Measurements from ENCODE around the gene KIAA1671. TPM values are rescaled to one million over a fixed set of nuclear protein-coding genes. Genes with fewer than 3 reads are reported as not detected.

KIAA1671 gene
- total RNA-seq, 2 experiments from 2014 or later: 35.0 to 35.5 TPM

- no peak for DNase-seq
- peaks cover 10% of the 10 kb centered on the region for H3K36me3 Mint-ChIP-seq (ENCODE audit: low read depth)
- no peak overlapping the region for H3K4me3 Mint-ChIP-seq
- H3K27me3 Mint-ChIP-seq: no peaks in the 10 kb centered on the region
- peaks cover 51% of the 10 kb centered on the region for H3K4me1 Mint-ChIP-seq
- POLR2A ChIA-PET: no interaction called here
- no peaks in the 10 kb centered on the region for H3K9me3 Mint-ChIP-seq
- CTCF ChIA-PET: interaction anchor here (0.8 to 2.0 kb wide), 2 partner anchors 15 to 109 kb away, joined by 3 to 11 read pairs; no protein-coding TSS in a partner anchor
- H3K27ac Mint-ChIP-seq: no peak overlapping the region
Measured at GRCh38 chr22:25084405-25085107, 132.0 kb downstream of the KIAA1671 start.

DNA sequence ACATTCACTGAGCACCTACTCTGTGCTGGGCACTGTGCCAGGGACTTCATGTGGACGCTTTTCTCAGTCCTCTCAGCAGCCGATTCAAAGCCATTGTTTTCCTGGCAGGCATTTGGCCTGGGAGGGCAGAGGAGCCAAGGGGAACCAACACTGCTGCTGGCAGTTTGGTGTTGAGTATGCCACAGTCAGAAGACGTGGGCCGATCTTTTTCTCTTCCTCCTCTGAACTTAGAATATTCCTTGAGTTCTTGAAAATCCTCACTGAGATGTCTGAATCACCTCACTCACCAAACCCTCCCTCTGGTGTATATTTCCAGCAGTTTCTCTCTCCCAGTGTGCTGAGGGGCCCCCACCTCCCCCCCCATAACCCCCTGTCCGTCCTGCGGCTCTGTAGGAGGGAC is 132.6 kb downstream of the KIAA1671 start:
- CTCF ChIA-PET: interaction anchor here (0.8 to 2.0 kb wide), 2 partner anchors 16 to 108 kb away, joined by 3 to 11 read pairs; no protein-coding TSS in a partner anchor
- POLR2A ChIA-PET: no interaction called here
- H3K27ac Mint-ChIP-seq: no peak overlapping the region
- no peaks in the 10 kb centered on the region for H3K9me3 Mint-ChIP-seq
- no peak for DNase-seq
- peaks cover 51% of the 10 kb centered on the region for H3K4me1 Mint-ChIP-seq
- no peaks in the 10 kb centered on the region for H3K27me3 Mint-ChIP-seq
- H3K36me3 Mint-ChIP-seq (ENCODE audit: low read depth): peaks cover 10% of the 10 kb centered on the region
- H3K4me3 Mint-ChIP-seq: no peak overlapping the region

DNA sequence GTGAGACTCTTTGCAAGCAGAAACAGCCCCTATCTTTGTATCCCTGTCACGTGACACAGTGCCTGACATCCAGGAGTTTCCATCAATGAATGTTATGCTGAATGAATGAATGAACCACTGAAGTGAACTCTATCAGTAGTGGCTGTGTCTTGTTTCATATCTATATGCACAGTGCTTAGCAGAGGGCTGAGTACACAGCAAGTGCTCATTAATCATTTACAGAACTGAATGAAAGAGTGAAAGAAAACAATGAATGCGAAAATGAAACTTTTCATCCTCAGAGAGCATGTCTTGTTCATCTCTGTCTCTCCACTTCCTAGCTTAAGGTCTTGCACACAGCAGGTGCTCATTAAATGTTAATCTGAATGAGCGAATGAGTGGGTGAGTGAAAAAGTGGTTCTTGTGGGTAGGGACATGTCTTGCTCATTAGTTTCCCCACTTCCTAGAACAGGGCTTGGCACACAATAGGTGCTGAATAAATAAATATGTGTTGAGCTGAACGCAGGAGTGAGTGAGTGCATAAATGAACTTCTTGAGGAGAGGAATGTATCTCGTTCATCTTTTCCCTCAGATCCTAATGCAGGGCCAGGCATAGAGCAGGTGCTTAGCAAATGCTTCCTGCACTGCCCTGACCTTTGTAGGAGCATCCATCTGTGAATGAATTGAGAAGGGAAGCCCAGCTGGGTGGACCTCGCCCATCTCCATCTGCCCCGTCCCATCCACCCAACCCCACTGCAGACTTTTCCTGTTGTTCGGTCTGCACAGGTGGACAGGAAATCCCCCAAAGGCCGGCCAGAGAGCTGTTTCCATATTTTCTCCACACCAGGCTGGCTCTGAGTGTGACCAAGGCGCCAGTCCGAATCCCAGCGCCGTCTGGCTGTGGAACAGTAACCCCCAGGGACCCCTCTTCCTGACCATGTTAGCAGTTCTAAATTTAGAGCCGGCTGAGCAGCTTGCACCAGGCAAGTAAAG is 133.7 kb downstream of the KIAA1671 start:
- CTCF ChIA-PET: interaction anchor here (1.0 to 2.0 kb wide), 2 partner anchors 10 to 17 kb away, joined by 6 to 11 read pairs; no protein-coding TSS in a partner anchor
- no peaks in the 10 kb centered on the region for H3K27me3 Mint-ChIP-seq

DNA sequence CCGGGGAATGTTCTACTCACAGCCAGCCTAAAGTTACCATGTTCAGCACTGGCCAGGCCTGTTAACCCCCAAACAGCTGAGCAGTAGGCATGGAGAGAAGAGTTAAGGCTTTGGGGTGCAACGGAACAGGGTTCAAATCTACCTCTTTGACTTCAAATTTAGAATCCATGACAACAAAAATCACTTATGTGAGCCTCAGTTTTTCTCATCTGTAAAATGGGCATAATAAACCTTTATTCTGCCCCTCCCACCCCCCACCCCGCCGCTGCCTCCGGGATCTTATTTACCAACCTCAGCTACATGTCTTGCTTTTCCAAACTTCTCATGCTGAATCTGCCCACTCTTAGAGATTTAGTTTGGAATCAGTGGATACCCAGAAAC is 134.4 kb downstream of the KIAA1671 start:
- Mint-ChIP-seq H3K4me3 (no peak overlapping the region), H3K9me3 (no peaks in the 10 kb centered on the region), H3K27ac (no peak overlapping the region), H3K27me3 (no peaks in the 10 kb centered on the region), H3K4me1 (peaks cover 44% of the 10 kb centered on the region), H3K36me3 (ENCODE audit: low read depth) (peaks cover 8% of the 10 kb centered on the region)
- ChIA-PET POLR2A (interaction anchor here (0.9 to 1.4 kb wide), 3 partner anchors 11 to 18 kb away, joined by 3 to 5 read pairs (median 4); no protein-coding TSS in a partner anchor), CTCF (interaction anchor here (2.0 kb wide), 1 partner anchor 18 kb away, joined by 11 read pairs; no protein-coding TSS in a partner anchor)
- DNase-seq: no peak

More for the DNA sequence above, 133.7 kb downstream of the KIAA1671 start:
- no peaks in the 10 kb centered on the region for H3K9me3 Mint-ChIP-seq
- POLR2A ChIA-PET: interaction anchor here (0.9 to 1.4 kb wide), 4 partner anchors 10 to 18 kb away, joined by 3 to 5 read pairs (median 4); no protein-coding TSS in a partner anchor
- peak overlapping the region; percentile 23 for H3K4me3 Mint-ChIP-seq
- H3K4me1 Mint-ChIP-seq: peaks cover 51% of the 10 kb centered on the region
- H3K27ac Mint-ChIP-seq: peak overlapping the region; percentile 70
- H3K36me3 Mint-ChIP-seq (ENCODE audit: low read depth): peaks cover 10% of the 10 kb centered on the region
- no peak for DNase-seq

DNA sequence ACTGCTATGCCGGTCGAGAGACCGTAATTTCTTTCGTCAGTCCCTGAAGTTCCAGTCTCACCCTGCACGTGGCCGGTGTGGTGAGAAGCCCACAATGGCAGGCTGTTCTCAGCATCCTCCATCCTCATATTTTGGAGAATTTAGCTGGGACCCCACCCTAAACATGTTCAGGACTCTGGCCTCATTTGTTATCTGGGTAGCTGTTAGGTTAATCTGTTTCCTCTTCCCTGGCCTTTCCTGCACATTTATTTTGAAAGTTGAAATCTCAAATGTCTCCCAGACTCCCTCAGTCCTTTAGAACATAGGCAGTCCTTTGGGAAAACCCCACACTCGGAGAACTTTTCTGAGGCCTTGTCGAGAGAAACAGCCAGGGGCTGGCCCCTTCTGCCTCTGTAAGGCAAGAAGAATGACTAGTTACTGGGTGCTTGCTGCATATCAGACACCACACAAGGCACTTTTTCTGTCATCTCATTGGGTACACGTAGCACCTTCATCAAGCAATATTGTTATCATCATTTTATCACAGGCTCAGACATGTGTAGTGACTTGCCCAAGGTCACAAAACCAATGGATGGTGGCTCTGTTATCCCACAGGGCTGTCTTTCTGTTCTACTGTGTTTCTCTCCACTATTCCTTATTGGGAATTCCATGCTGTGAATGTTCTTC is 137.8 kb downstream of the KIAA1671 start:
- ChIA-PET POLR2A (no interaction called here), CTCF (no interaction called here)
- Mint-ChIP-seq H3K27ac (no peak overlapping the region), H3K27me3 (no peaks in the 10 kb centered on the region), H3K4me1 (peaks cover 19% of the 10 kb centered on the region), H3K4me3 (no peak overlapping the region), H3K9me3 (no peaks in the 10 kb centered on the region), H3K36me3 (ENCODE audit: low read depth) (peaks cover 5% of the 10 kb centered on the region)
- no peak for DNase-seq

DNA sequence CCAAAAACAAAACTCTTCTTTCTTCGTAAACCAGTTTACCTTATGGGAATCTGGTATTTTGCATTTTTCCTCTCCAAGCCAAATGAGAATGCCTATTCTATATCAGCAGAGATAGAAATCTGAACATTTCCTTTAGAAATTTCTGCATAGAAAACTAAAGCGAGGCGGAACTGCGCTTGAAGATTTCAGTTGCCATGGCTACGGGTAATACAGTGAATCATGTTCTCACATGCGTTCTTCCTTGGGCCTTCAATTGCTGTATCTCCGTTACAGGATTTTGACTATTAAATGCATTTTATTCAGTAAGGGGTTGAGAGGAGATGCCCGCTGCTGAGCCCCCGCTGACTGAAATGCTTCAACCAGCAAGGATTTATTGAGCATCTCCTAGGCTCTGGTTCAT is 138.9 kb downstream of the KIAA1671 start:
- Mint-ChIP-seq H3K9me3 (no peaks in the 10 kb centered on the region), H3K27ac (no peak overlapping the region), H3K4me1 (peaks cover 8% of the 10 kb centered on the region), H3K36me3 (ENCODE audit: low read depth) (peaks cover under 1% of the 10 kb centered on the region), H3K27me3 (no peaks in the 10 kb centered on the region), H3K4me3 (no peak overlapping the region)
- POLR2A ChIA-PET: no interaction called here
- CTCF ChIA-PET: no interaction called here
- DNase-seq: no peak

GRCh38 chr22:25092119-25092518 is 139.6 kb downstream of the KIAA1671 start:
- Mint-ChIP-seq H3K27ac (no peak overlapping the region), H3K27me3 (no peaks in the 10 kb centered on the region), H3K36me3 (ENCODE audit: low read depth) (no peaks in the 10 kb centered on the region), H3K4me1 (peaks cover 2% of the 10 kb centered on the region), H3K4me3 (no peak overlapping the region), H3K9me3 (no peaks in the 10 kb centered on the region)
- ChIA-PET POLR2A (no interaction called here), CTCF (no interaction called here)
- no peak for DNase-seq

GRCh38 chr22:25094579-25094978 is 142.1 kb downstream of the KIAA1671 start:
- H3K36me3 Mint-ChIP-seq (ENCODE audit: low read depth): no peaks in the 10 kb centered on the region
- H3K4me1 Mint-ChIP-seq: no peaks in the 10 kb centered on the region
- CTCF ChIA-PET: no interaction called here
- H3K9me3 Mint-ChIP-seq: no peaks in the 10 kb centered on the region
- POLR2A ChIA-PET: no interaction called here
- no peak for DNase-seq
- H3K4me3 Mint-ChIP-seq: no peak overlapping the region
- H3K27me3 Mint-ChIP-seq: no peaks in the 10 kb centered on the region
- H3K27ac Mint-ChIP-seq: no peak overlapping the region

- DNase-seq: no peak
- H3K27ac Mint-ChIP-seq: no peak overlapping the region
- ChIA-PET POLR2A (no interaction called here), CTCF (interaction anchor here (0.8 kb wide), 1 partner anchor 34 kb away, joined by 3 read pairs; no protein-coding TSS in a partner anchor)
- H3K9me3 Mint-ChIP-seq: no peaks in the 10 kb centered on the region
- H3K36me3 Mint-ChIP-seq (ENCODE audit: low read depth): no peaks in the 10 kb centered on the region
- H3K4me1 Mint-ChIP-seq: no peaks in the 10 kb centered on the region
- H3K27me3 Mint-ChIP-seq: no peaks in the 10 kb centered on the region
- H3K4me3 Mint-ChIP-seq: no peak overlapping the region
Measured at GRCh38 chr22:25095869-25096268, 143.4 kb downstream of the KIAA1671 start.

GRCh38 chr22:25096638-25097405 is 144.3 kb downstream of the KIAA1671 start:
- Mint-ChIP-seq H3K4me3 (no peak overlapping the region), H3K4me1 (no peaks in the 10 kb centered on the region), H3K27me3 (no peaks in the 10 kb centered on the region), H3K36me3 (ENCODE audit: low read depth) (no peaks in the 10 kb centered on the region), H3K27ac (no peak overlapping the region), H3K9me3 (no peaks in the 10 kb centered on the region)
- ChIA-PET POLR2A (no interaction called here), CTCF (no interaction called here)
- DNase-seq: no peak

- H3K27ac Mint-ChIP-seq: no peak overlapping the region
- no peak for DNase-seq
- H3K4me3 Mint-ChIP-seq: no peak overlapping the region
- no peaks in the 10 kb centered on the region for H3K4me1 Mint-ChIP-seq
- H3K27me3 Mint-ChIP-seq: no peaks in the 10 kb centered on the region
- H3K9me3 Mint-ChIP-seq: no peaks in the 10 kb centered on the region
- ChIA-PET POLR2A (no interaction called here), CTCF (no interaction called here)
- no peaks in the 10 kb centered on the region for H3K36me3 Mint-ChIP-seq (ENCODE audit: low read depth)
Measured at GRCh38 chr22:25098445-25099081, 146.0 kb downstream of the KIAA1671 start.

DNA sequence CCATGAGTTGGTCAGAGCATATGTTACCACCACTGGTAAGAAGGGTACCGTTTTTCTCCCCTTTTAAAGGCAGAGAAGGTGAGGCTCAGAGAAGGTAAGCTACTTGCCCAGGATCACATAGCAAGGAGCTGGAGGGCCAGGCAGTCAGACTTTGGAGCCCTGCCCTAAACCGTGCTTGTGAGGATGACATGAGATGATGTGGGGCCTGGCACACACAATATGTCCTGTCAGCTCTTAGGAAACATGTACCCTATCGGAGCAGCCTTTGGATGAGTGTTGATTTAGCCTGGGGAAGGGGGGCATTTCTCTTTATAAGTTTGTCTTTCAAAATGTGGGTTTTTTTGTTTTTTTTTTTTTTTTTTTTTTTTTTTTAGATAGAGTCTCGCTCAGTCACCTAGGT is 146.7 kb downstream of the KIAA1671 start:
- H3K36me3 Mint-ChIP-seq (ENCODE audit: low read depth): no peaks in the 10 kb centered on the region
- no peaks in the 10 kb centered on the region for H3K4me1 Mint-ChIP-seq
- DNase-seq: no peak
- no peak overlapping the region for H3K4me3 Mint-ChIP-seq
- H3K27ac Mint-ChIP-seq: no peak overlapping the region
- no peaks in the 10 kb centered on the region for H3K9me3 Mint-ChIP-seq
- ChIA-PET CTCF (no interaction called here), POLR2A (no interaction called here)
- H3K27me3 Mint-ChIP-seq: no peaks in the 10 kb centered on the region
